ENCODE results near the gene ATCAY.

DNA sequence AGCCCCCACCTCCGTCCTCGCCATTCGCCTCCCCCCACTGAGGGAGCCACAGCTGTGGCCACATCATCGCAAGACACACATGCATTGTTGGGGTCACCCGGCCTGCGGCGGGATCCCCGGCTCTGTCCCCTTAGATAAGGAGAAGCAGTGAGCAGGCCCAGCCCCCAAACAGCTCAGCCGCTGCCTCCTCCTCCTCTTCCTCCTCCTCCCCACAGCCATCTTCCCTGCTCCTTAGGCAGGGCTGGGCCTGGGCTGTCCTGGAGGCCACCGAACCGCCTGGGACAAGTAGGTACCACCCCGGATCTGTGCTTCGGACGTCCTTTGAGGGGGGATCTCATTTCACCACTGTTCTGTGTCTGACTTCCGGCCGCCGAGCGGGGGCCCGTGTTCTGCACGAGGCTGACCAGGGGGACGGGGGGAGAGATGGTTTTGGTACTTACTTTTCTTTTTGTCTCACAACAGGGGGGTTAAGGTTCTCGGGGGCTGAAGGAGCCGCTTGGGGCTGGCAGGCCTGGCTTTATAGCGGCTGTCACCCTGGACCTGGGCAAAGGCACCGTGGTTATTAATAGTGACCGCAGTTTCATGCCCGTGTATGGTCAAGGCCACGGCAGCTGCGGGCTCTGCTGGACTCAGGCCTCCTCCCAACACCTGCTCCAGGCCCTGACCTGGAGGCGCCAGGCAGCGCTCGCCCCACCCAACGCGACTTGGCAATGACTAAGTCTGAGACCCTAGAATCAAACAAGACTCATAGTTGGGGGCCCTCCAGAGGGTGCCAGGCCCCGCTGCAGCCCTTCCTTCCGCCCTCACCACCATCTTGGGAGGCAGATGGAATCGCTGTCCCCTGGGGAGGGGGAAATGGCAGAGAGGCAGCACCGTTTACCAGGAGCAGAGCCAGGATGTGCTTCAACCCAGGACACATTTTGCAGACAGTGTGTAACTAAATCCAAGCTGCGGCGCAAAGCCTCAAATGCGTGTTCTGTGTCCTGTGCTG is 70.7 kb downstream of the ATCAY start:
- TF ChIP-seq, protein P1, sequence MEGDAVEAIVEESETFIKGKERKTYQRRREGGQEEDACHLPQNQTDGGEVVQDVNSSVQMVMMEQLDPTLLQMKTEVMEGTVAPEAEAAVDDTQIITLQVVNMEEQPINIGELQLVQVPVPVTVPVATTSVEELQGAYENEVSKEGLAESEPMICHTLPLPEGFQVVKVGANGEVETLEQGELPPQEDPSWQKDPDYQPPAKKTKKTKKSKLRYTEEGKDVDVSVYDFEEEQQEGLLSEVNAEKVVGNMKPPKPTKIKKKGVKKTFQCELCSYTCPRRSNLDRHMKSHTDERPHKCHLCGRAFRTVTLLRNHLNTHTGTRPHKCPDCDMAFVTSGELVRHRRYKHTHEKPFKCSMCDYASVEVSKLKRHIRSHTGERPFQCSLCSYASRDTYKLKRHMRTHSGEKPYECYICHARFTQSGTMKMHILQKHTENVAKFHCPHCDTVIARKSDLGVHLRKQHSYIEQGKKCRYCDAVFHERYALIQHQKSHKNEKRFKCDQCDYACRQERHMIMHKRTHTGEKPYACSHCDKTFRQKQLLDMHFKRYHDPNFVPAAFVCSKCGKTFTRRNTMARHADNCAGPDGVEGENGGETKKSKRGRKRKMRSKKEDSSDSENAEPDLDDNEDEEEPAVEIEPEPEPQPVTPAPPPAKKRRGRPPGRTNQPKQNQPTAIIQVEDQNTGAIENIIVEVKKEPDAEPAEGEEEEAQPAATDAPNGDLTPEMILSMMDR (conservative IDR thresholded peaks at IDR 0.05; ENCODE audit: low read depth, low read length), result no peak
- no peak for TF ChIP-seq RAD21 (IDR thresholded peaks at IDR 0.05; ENCODE audit: low read length)
- TF ChIP-seq POLR2A (IDR thresholded peaks at IDR 0.05; ENCODE audit: low read depth, low read length), result no peak
- no peak for TF ChIP-seq USF2 (IDR thresholded peaks at IDR 0.05; ENCODE audit: low read depth, low read length)
- no peak for TF ChIP-seq CHD1 (IDR thresholded peaks at IDR 0.05; ENCODE audit: low read depth, low read length)
- TF ChIP-seq CEBPB (IDR thresholded peaks at IDR 0.05; ENCODE audit: low read depth, low read length), result no peak
- no peak for TF ChIP-seq BHLHE40 (IDR thresholded peaks at IDR 0.05; ENCODE audit: low read depth, low read length)
- TF ChIP-seq SMC3 (IDR thresholded peaks at IDR 0.05; ENCODE audit: low read depth, low read length), result no peak
- no peak for TF ChIP-seq FOS (IDR thresholded peaks at IDR 0.05; ENCODE audit: low read depth, low read length)
